HG03354 (cell line): ENCODE results near the gene SCN2B.
A peak's percentile ranks its signal among the peaks of the same experiment; 100 is the strongest.

Experiments used
- ATAC-seq: cut with Tn5 transposase; IDR thresholded peaks from one replicate; pipeline ENCODE4 v1.9.1; 2021; ENCODE audit warnings: mild to moderate bottlenecking; ENCODE audit not compliant: unreplicated experiment, poor library complexity, severe bottlenecking

The SCN2B gene

DNA sequence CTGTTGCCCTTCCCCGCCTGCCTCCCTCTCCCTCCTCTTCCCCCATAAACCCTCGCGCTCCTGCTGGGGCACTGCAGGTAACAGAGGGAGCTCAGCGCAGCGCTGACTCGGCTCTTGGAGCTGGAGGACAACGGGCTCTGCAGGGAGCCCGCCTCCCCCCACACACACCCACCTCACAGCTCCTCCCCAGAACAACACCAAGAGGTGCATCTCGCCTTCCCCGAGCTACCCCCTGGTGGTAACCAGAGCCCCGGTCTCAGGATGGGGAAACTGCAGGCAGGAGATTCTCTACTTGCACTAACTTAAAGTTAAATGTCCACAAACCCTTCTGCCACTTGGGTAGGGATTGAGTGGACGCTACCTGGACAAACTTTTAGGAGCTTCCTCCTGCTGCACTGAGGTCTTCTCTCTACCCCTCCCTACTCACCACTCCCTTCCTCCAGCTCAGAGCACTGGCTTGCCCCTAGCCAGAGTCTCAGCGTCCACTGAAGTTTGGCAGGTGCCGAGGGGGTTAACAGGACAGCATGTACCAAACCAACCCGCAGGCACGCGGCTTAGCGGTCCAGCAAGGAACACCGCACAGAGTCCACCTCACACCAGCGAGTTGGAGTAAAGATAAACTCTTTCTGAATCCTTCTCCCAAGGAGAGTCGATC lies 19.8 kb downstream of the SCN2B start:
- ATAC-seq: no peak

DNA sequence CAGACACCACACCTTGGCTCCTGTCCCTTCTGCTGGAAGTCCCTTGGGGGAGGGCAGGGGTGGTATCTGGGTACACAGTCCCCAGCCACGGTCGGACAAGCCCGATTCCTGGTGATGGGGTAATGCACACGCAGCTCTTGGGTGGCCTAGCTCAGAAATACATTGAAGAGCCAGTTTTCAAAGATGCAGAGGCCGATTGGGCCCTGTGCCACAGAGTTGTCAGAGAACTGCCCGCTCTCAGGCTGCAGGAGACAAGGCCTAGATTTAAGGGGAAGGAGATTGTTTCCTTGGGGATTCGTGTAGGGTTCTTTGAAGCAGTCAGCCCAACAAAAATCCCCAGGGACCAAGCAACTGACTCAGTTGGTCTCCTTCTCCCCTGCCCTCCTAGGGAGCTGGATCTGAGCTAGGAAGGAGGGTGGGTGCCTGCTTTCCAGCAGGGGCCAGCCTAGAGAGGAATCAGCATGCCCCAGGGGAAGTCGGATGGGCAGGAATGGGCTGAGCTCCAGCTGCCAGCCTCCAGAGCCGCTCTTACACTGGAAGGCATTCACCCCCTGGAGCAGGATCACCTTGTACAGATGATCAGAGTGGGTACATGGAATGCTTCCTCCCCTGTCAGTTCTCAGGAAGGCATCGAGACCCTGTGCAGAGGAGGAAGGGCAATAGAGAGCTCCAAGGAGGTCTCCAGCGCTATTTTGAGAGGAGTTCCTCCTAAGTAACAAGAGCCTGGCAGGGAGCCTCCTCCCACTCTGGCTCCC lies 20.5 kb downstream of the SCN2B start:
- ATAC-seq: no peak

DNA sequence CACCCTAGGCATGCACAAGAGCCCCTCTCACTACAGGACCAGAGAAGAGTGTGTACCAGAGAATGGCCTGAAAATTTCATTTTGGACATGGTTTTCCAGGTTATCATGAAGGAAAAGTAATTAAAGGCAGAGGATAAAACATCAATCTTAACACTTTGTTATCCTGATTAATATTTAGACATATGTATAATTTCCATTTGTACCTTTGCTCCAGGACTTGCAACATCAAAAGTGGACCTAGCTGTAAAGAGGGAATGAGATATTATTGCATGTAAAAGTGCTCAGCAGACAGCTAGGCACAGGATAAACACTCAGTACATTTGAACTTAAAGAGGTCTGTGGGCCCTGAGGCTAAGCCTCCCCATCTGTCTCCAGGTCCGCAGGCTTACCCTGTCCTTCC lies 21.8 kb downstream of the SCN2B start:
- ATAC-seq: no peak

DNA sequence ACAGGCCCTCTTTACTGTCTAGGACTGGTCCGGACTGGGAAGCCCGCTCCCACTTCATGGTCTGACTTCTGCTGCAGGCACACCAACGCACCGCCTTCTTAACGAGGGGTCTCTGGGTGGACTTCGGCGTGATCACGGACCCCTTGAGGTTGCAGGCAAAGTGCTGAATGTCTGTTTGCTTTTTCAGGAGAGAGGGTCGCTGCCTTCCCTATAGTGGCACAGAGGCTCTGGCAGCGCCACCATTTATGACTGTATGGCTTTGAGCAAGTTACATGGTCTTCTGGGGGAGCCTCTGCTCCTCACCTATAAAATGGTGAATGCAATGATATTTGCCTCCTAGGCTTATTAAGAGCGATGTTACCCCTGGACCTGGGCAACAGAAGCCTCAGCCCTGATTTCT lies 22.5 kb downstream of the SCN2B start:
- no peak for ATAC-seq

DNA sequence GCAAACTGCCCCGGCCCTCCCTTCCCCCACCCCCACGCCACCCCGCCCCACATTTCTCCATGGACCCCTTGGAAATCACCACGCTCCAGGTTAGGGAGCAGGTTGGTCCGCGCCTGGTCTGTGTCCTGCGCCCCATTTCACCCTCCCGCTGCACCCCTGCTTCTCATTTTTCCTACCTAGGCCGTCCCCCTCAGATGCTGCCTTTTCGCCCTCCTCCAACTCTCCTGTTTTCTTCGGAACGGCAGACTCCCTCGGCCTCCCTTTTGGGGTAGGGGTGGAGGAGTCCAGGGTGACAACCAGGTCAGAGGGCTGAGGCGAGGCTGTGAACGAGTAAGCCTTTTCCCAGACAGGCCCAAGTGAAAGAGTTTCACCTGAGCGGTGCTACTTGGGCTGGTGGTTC lies 22.9 kb downstream of the SCN2B start:
- ATAC-seq: no peak

DNA sequence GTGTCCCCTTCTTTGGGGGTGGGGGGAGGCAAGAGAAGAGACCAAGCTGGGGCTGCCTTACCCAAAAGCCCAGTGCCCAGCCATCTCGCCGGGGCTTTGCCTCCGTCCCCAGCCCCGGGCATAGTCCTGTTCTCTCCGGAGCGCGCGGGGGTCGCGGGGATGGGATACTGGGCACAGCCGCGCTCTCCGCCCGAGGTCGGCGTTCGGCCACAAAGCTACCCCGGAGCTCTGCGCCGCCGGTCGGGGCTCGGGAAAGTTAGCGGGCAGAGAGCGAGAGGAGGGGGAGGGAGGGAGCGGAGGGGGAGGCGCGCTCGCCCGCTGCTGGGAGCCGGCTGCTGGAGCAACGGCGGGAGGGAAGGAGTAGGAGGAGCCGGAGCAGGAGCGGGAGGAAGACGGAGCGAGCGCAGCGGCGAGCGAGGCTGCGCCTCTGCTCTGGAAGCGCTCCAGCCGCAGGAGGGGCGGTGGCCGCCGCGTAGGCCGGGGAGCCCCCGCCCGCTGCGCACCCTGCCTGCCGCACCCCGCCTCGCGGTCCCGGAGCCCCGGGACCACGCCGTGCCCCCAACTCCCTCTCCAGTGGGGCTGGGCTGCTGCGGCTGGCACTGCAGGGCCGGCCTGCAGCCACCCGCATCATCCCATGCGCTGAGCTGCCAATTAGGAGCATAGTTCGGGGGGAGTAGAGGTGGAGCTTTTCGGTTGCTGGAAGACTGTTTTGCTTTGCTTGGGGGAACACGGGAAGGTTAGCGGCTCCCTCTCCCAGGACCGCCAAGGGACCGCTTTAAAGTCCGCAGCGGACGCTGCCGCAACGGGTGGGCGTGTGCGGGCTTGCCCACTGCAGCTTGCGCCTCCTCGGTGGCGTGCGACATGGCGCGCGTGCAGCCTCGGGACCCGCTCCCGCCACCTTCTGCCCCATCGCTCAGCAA lies 23.6 kb downstream of the SCN2B start, which contains the start of gene SCN4B:
SCN4B (minus strand) TSS at position 272 of the 920 bp plus-strand sequence; CDS start at position 122, 150 bp downstream.
- ATAC-seq: no peak

DNA sequence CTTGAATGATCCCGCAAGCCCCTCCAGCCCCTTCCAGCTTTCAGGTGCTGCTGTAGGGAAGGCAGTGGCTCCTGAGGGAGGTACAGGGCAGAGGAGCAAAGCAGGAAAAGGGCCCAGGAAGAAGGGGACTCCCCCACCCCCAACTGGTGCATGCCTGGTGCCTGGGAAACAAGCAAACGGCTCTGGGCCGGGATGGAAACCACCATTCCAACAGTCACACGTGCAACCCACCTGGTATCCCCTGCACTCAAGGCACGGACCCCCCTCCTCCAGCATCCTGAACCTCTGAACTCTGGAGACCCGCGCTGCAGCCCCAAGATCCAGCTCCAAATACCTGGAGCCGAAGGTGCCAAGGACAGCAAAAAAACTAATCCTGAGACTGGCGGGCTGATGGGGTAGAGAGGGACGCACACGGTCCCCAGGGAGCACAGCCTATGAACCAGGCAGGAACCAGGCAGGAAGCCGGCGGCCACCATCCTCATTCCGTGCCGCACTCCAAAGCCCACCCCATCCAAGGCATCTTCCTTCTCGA lies 24.4 kb downstream of the SCN2B start:
- no peak for ATAC-seq

DNA sequence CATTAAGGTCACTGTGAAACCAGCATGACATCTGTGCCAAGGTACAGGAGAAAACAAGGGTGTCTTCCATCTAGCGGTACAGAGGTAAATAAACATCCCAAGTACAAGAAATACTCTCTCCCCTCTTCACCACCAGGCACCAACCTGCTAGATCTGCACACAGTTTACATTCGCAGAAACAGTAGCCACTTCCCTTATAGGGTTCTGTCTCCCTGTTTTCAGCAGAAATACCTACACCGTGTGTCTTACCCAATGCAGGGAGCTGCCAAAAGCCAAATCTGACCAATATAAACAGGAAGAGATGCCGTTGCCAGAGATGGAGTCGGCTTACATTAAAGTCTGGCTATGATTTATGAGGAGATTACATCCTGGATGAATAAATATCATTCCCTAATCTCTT lies 25.0 kb downstream of the SCN2B start:
- ATAC-seq: no peak

DNA sequence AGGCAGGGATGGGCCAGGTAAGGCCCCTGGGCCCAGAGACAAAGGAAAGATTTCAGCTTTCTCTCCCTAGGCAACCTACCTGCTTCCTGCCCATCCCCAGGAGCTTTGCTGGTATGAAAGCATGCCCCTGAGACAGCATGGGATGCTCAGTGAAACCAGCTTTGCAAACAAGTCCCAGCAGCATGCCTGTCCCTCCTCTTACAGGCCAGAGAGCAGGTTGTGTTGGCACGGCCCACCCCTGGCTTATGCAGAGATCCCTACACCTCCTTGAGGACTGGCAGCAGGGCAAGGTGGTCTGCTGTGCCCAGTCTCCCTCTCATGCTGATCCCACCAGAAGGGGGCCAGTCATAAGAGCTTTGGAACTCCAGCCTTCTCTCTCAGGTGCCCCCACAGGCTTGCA lies 26.9 kb downstream of the SCN2B start:
- no peak for ATAC-seq

DNA sequence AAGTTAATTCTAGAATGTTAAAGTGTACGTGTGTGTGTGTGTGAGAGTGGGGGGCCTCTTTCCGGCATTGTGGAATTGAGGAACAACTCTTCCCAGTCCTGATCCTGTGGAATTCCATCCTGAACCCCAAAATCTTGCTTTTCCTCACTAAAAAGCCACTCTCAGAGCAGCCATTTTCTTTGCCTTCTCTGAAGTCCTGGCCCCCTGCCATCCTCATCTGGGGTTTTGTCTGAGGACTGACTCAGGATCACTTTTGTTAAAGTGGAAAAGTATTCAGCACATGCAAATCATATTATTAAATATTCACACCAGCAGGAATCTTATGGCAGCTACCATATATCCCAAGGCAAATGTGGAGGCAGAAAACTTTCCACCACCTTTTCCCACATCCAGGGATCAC lies 27.6 kb downstream of the SCN2B start:
- ATAC-seq: no peak

DNA sequence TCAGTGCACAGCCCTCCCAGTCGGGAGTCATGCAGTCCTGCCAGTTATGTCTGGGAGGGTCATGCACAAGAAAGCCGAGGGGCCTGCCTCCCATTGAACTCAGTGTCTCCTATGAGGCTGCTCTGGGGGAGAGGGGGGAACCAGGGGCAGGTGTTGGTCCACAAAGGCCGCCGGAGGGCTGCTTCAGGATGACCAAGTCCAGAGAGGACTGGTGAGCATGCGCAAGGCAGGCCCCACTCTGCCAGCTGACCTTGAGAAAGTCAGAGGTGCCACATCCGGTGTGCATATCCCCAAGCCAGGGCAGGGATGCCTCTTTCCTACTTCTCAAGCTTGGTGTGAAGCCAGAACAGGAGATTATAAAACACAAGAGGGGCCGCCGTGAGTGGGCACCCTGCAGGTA lies 28.2 kb downstream of the SCN2B start:
- no peak for ATAC-seq

DNA sequence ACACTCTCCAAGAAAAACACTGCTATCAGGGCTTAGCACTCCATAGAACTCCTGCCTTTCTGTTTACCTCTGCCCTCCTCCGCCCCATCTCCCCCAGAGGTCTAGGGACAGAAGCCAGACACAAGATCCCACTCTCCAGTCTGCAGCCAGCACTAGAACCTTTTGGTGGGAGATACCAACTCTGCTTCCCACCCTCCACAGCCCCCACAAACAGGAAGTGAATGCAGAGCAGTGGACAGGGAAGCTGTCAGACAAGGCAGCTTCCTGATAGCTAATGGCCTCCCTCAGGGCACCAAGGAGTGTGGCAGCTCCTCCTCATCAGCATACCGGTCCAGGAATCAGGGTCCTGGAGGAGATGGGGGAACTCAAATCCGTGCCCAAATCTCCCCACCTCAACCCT lies 28.9 kb downstream of the SCN2B start:
- no peak for ATAC-seq

DNA sequence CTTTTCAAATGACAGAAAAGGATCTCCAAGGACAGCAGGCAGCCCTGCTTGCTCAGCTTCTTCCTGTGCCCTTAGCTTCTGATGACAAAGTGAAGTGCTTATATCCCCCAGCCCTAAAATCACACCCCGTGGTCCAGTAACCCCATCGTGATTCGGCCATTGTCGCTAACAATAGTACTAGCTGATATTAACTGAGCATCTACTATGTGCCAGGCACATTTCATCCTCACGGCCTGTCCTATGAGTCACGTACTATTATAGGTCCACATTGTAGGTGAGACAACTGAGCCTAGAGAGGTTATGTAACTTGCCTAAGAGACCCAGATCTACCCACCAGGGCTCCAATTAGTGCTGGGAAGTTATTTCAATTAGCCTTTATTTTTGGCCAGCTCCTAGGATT lies 29.9 kb downstream of the SCN2B start:
- ATAC-seq: no peak

DNA sequence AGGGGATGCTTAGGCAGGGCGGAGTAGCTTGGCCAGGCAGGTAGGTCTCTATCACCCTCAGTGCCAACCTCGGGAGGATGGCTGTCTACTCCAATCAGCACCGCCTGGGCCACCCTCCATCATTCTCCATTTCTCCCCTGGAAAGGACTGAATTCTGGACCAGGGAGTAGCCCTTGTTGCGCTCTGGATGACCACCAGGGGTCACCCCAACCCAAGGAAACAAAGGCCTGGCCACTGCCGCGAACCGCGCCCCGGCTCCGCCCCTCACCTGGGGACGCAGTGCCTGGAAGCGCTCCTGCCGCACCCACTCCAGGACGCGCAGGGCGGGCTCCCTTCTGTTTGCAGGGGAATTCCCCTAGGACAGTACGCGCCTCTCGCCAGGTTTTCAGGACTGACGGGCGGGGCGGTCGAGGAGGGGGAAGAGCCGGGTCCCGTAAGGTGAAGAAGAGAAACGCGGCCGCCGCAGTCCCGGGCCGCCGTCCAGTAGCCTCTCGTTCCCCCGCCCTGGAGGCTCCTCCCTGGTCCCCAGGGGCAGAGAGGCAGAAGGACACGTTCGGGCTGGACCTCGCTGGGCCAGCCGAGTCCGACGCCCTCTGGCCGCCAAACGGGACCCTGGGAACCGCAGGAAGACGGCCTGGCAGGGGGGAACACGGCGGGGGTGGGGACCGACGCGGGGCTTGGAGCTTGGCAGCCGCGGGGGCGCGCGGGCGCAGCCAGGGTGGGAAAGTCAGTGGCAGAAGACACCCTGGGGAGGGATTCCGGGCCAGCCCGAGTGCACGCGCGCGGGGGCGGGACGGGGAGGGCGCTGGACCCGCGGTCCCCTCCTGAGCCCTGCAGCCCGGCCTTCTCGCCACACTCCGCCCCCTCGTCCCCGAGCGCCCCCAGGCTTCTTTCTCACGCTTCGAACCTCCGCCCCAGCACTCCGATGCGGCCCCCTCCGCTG lies 30.9 kb downstream of the SCN2B start:
- peak; percentile 91 for ATAC-seq

DNA sequence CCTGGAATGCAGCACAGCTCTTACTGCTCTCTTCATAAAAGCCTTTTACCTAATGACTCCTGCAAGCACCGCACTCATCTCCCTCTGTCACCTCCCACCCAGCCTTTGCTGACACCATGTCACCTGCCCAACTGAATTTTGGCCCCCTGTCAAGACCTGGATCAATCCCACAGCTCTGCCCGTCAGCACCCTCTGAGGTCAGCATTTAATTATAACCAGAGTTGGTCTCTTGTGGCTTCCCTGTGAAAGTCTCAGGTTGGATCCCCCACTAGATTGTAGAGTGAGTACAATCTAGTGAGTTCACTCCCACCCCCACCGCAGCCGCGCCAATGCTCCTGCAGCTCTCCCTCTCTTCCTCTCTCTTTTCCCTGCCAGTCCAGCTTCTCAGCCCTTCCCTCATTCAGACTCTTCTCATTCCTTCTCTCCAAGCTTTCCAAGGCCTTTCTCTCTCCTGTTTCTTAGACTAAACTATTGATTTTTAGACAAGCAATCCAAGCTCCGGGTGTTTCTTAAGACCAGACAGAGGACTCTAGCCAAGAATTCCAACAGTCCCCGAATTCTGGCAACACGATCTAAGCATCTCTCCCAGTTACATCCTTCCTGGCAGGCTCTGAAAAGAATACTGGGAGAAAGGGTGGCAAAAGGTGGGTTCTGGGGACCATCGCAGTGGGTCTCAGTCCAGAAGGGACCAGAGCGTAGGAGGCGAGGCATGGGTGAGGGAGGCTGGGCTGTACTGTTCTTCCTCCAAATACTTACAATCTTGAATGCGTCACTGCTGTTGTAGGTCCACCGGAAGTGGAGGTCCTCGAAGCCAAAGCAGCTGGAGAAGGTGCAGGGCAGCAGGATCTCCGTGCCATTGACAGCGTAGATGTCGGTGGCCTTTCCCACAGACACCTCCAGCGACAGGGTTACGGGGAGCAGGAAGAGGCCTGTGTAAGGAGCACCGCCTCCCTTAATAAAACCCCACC lies 31.9 kb downstream of the SCN2B start:
- no peak for ATAC-seq

DNA sequence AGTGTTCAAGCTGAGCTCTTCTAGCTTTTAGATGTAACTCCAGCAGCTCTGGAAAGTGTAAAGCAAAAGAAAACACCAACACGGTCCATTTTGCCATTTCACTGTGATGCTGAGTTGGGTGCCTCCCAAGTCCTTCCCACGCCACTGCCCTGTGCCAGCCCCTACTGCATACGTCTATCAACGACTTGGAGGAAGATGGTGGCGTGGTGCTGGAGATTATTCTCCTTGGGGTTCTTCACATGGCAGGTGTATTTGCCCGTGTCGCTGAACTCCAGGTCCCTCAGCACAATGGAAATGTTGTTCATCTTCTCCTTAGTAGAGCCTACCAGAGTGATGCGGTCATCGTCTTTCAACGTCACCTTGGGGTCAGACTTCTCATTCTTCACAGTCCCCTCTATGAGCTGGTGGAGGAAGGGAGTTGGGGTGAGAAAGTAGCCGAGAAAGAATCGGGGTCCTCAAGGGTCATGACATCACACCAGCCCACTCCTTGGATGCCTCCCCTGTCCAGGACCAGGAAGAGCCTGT lies 32.7 kb downstream of the SCN2B start:
- ATAC-seq: no peak

DNA sequence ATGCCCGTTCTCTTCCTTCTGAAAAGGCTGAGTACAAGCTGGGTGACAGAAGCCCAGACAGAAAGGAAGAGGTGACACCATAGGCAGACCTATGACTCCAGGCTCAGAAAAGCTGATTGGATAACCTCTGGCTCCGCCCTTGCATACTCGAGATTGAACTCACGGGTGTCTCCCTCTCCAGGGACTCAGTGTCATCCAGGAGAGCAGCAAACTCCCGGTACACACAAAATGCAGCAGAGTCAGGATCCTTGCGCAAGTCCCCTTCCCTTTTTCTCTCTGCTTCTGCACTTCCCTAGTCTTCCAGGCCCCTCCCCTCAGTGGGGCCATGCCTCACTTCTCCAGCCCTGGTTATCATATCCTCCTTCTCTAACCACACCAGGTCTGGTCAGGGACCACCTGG lies 33.6 kb downstream of the SCN2B start:
- ATAC-seq: no peak

DNA sequence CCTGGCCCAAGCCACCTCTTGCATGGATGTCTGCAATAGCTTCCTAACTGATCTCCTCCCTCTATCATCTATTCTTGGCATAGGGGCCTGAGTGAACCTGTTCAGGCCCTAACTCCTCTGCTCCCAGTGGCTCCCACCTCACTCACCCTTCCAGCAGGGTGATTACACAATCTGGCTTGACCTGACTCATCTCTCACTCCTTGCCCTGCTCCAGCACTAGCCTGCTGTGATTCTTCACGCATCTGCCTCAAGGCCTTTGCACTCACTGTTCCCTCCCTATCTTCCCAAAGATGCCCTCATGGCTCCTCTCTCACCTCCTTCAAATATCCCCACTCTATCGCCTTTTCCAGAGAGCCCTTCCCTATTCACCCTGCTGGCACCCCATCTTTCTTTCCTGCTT lies 34.4 kb downstream of the SCN2B start:
- ATAC-seq: no peak
